AG09309 (cell line): ENCODE measurements around the gene TMEM54.
A peak's percentile ranks its signal among the peaks of the same experiment; 100 is the strongest.

ENCODE experiments used
- DNase-seq: peaks from one replicate; pipeline ENCODE4 v3.0.0-alpha.2; 2010; ENCODE audit warnings: low read depth
- H3K4me3 ChIP-seq: 2 replicates; pipeline ENCODE4 v1.5.1; 2011; ENCODE audit warnings: mild to moderate bottlenecking, low read depth, low read length, moderate library complexity; ENCODE audit not compliant: control insufficient read depth
- TF ChIP-seq, protein P1 (sequence below): IDR thresholded peaks from 2 replicates; pipeline ENCODE4 v1.5.1; 2011; ENCODE audit warnings: mild to moderate bottlenecking, low read depth, low read length, inconsistent platforms; ENCODE audit not compliant: insufficient read depth, control insufficient read depth; ENCODE audit errors: missing control alignments

Gene TMEM54, protein sequence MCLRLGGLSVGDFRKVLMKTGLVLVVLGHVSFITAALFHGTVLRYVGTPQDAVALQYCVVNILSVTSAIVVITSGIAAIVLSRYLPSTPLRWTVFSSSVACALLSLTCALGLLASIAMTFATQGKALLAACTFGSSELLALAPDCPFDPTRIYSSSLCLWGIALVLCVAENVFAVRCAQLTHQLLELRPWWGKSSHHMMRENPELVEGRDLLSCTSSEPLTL

DNA sequence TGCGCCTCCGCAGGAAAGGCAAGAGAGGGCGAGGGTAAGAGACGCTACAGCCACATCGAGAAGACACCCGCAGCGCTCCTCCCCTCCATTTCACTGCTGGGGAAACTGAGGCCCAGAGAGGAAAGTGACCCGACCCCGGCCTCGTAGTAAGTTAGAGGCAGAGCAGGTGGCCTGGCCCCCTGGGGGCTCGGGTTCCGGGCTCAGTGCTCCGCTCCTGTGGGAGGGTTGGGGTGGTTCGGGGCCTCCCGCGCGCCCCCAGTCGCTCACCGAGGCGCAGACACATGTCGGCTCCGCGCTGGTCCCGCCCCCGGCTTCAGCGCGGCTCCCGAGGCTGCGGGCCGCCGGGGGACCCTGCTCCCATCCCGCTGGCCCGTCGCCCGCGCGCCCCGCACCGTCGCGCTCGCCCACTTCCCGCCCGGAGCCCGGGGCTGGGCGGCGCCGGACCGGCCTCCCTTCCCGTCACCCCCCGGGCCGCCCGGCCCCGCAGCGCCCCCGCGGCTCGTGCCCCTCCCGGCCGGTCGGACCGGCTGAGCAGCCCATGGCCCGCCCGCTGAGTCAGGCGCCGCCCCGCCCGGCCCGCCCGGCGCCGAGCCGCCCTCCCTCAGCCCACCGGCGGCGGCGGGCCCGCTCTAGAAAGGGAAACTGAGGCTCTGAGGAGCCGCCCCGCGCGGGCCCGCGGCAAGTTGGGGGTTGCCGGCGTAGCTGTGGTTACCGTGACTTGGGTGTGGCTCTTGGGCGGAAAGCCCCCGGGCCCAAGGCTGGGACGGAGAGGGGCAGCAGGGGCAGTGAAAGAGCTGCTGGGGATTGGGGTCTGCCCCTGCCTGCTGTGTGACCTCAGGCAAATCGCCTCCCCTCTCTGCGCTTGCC is at the start of gene TMEM54:
Gene TMEM54 (minus strand): TSS at position 434 of the 867 bp plus-strand sequence. CDS start 151 bp downstream, at position 283.
- TF ChIP-seq, protein P1, sequence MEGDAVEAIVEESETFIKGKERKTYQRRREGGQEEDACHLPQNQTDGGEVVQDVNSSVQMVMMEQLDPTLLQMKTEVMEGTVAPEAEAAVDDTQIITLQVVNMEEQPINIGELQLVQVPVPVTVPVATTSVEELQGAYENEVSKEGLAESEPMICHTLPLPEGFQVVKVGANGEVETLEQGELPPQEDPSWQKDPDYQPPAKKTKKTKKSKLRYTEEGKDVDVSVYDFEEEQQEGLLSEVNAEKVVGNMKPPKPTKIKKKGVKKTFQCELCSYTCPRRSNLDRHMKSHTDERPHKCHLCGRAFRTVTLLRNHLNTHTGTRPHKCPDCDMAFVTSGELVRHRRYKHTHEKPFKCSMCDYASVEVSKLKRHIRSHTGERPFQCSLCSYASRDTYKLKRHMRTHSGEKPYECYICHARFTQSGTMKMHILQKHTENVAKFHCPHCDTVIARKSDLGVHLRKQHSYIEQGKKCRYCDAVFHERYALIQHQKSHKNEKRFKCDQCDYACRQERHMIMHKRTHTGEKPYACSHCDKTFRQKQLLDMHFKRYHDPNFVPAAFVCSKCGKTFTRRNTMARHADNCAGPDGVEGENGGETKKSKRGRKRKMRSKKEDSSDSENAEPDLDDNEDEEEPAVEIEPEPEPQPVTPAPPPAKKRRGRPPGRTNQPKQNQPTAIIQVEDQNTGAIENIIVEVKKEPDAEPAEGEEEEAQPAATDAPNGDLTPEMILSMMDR: no peak
- H3K4me3 ChIP-seq: peak within 1 kb of the TSS; percentile 67
- DNase-seq: no peak

DNA sequence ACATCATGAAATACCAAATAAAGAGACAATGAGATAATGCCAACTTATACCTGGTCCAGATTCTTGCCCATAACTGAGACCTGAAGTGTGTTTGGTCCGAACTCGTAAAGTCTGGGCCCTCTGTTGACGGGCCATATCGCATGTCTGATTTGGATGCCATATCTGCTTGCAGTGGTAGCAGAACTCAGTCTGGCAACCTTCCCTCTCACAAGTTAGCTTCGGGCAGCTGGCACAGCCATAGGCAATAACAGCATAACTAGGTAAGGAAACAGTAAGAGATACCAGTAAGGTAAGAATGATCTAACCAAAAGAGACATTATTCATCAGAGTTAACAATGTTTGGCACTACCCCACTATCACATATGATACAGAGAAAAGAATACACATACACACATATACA is 48.3 kb upstream of the TMEM54 start:
- TF ChIP-seq, protein P1: no peak

DNA sequence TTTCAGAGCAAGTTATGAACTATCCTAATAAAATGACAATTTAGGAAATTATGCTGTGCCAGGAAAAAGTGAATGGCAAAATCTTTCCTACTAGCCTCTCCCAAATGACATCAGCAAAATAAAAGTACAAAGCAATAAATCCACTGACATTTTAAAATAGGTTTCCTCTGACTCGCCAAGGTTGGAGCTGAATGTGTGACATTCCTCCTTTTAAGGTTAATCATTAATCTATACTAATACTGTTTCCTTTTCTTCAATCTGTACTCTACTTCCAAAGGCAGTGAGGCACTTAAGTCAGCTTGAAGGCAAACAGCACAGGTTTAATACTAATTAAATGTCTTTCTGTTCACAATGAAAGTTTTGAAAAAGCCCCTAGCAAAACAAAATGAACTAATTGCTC is 47.7 kb upstream of the TMEM54 start:
- TF ChIP-seq, protein P1: no peak
- DNase-seq: no peak
- H3K4me3 ChIP-seq: no peak overlapping the region

More for the DNA sequence above, 48.3 kb upstream of the TMEM54 start:
- no peak for DNase-seq
- no peak overlapping the region for H3K4me3 ChIP-seq

DNA sequence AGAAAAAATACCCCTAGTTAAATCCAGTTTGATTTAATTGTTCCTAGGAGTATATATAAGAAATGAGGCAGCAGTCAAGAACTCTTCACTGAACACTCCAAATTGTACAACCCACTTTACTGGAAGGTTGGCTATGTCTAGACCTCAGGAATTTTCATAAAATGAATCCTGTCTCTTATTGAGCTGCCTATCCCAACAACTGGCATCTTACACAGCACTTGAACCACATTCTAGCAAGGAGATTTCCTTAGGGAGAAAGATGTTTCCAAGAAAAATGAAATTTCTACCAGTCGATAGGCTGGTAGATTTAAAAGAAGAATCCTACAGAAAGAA is 47.2 kb upstream of the TMEM54 start:
- no peak overlapping the region for H3K4me3 ChIP-seq
- TF ChIP-seq, protein P1: no peak
- no peak for DNase-seq

DNA sequence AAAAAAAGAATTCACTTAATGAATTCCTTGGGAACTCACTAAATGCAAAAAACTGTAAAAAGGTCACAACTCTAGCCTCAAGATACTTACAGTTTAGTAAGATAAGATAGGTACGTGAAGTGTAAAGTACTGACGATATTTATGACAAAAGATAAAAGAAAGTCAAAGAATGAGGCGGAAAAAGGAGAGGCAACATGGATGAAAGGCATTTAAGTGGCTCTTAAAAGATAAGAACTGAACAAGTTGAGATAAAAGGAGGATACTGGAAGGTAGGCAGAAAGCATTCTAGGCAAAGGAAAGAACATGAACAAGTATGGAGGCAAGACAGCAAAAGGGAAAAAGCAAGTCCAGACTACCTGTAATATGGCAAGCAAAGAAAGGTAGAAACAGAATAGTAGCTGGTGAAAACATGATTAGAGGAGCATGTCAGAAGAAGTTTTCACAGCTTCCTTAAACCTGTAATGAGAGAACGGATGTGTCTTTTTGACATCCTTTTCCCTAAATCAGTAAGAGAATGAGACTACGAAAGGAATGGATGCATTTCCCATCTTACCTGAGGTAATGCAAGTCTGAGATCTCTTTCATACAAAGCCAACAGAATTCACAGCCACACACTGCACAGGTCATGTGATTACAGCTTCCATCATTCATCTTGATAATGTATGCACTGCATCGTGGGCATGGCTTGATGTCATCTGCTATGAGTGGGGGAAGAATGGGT is 46.6 kb upstream of the TMEM54 start:
- TF ChIP-seq, protein P1: no peak
- no peak for DNase-seq
- H3K4me3 ChIP-seq: no peak overlapping the region

DNA sequence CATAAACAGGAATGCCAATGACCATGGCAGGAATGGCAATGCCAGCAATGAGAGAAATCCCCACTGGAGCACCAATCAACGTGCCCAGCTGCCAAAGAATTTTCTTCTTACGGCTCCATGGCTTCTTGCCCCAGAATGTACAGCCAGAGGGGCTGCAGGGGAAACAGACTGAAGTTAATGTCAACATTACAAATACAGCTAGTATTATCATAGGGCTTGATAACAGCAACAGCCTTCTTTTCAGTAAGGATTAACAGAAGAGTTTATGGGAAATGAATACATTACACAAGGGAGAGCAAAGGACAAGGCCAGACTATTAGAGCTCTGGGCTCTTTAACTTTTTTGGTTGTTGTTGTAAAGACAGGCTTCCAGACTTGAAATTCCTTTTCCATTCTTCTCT is 45.2 kb upstream of the TMEM54 start:
- TF ChIP-seq, protein P1: no peak
- DNase-seq: no peak
- no peak overlapping the region for H3K4me3 ChIP-seq
